Measurements from ENCODE around the gene MYCN. TPM values are rescaled to one million over a fixed set of nuclear protein-coding genes. Genes with fewer than 3 reads are reported as not detected.
"Not testable (repeated sequence)": the region's sequence is repeated elsewhere in the genome, so short reads cannot be mapped to it uniquely, and the experiment has no call there.

Gene MYCN
- total RNA-seq, 2 donors from 2014 or later = 0.76 to 2.3 TPM

GRCh38 chr2:15927551-15928218, 12.7 kb upstream of the MYCN start:
- ATAC-seq (no peak), DNase-seq (no peak)
- intact Hi-C loops (cut with DNase I, micrococcal nuclease) = no loop called here

GRCh38 chr2:15929008-15929407, 11.3 kb upstream of the MYCN start:
- DNase-seq; ATAC-seq; intact Hi-C loops (cut with DNase I, micrococcal nuclease): not testable (repeated sequence)

GRCh38 chr2:15929861-15930260, 10.5 kb upstream of the MYCN start:
- ATAC-seq (no peak), DNase-seq (no peak)
- intact Hi-C loops (cut with DNase I, micrococcal nuclease) = loop anchor here in 1 of 2 donors (10.0 kb wide), 1 partner anchor 585 kb away; no protein-coding TSS in a partner anchor

GRCh38 chr2:15930589-15931318, 9.6 kb upstream of the MYCN start:
- intact Hi-C loops (cut with DNase I, micrococcal nuclease) = loop anchor here in 1 of 2 donors (10.0 kb wide), 1 partner anchor 584 kb away; no protein-coding TSS in a partner anchor
- ATAC-seq = no peak

GRCh38 chr2:15931319-15931890, 8.9 kb upstream of the MYCN start:
- DNase-seq (no peak), ATAC-seq (no peak)
- intact Hi-C loops (cut with DNase I, micrococcal nuclease) = loop anchor here in 1 of 2 donors (10.0 kb wide), 1 partner anchor 583 kb away; no protein-coding TSS in a partner anchor

More at GRCh38 chr2:15930589-15931318, 9.6 kb upstream of the MYCN start:
- DNase-seq = no peak

GRCh38 chr2:15931950-15932349, 8.4 kb upstream of the MYCN start:
- intact Hi-C loops (cut with DNase I, micrococcal nuclease) = loop anchor here in 1 of 2 donors (10.0 kb wide), 1 partner anchor 583 kb away; no protein-coding TSS in a partner anchor
- no peak for ATAC-seq
- DNase-seq = no peak

GRCh38 chr2:15932394-15933183, 7.8 kb upstream of the MYCN start:
- intact Hi-C loops (cut with DNase I, micrococcal nuclease) = loop anchor here in 1 of 2 donors (10.0 kb wide), 1 partner anchor 582 kb away; no protein-coding TSS in a partner anchor
- no peak for DNase-seq
- ATAC-seq = no peak

- ATAC-seq = no peak
- no peak for DNase-seq
- intact Hi-C loops (cut with DNase I, micrococcal nuclease) = loop anchor here in 1 of 2 donors (10.0 kb wide), 1 partner anchor 581 kb away; no protein-coding TSS in a partner anchor
Observed at GRCh38 chr2:15933184-15933845, 7.0 kb upstream of the MYCN start.

GRCh38 chr2:15934291-15934945, 5.9 kb upstream of the MYCN start:
- intact Hi-C loops (cut with DNase I, micrococcal nuclease) = loop anchor here in 1 of 2 donors (10.0 kb wide), 1 partner anchor 580 kb away; no protein-coding TSS in a partner anchor
- ATAC-seq (no peak), DNase-seq (no peak)

GRCh38 chr2:15935189-15935588, 5.2 kb upstream of the MYCN start:
- intact Hi-C loops (cut with DNase I, micrococcal nuclease) = loop anchor here in 1 of 2 donors (5.0 to 10.0 kb wide), 2 partner anchors 347 to 580 kb away; no protein-coding TSS in a partner anchor
- DNase-seq (no peak), ATAC-seq (no peak)

- intact Hi-C loops (cut with DNase I, micrococcal nuclease) = loop anchor here in 1 of 2 donors (5.0 to 10.0 kb wide), 2 partner anchors 347 to 579 kb away; no protein-coding TSS in a partner anchor
- ATAC-seq (no peak), DNase-seq (no peak)
Observed at GRCh38 chr2:15935675-15936074, 4.7 kb upstream of the MYCN start.

- DNase-seq = no peak
- no peak for ATAC-seq
- intact Hi-C loops (cut with DNase I, micrococcal nuclease) = loop anchor here in 1 of 2 donors (5.0 to 10.0 kb wide), 2 partner anchors 346 to 578 kb away; no protein-coding TSS in a partner anchor
Observed at GRCh38 chr2:15936277-15937104, 3.9 kb upstream of the MYCN start.

- DNase-seq (no peak), ATAC-seq (no peak)
- intact Hi-C loops (cut with DNase I, micrococcal nuclease) = loop anchor here in 1 of 2 donors (5.0 to 10.0 kb wide), 2 partner anchors 345 to 578 kb away; no protein-coding TSS in a partner anchor
Observed at GRCh38 chr2:15937105-15937881, 3.1 kb upstream of the MYCN start.

- intact Hi-C loops (cut with DNase I, micrococcal nuclease) = loop anchor here in 1 of 2 donors (5.0 to 10.0 kb wide), 2 partner anchors 344 to 577 kb away; no protein-coding TSS in a partner anchor
- DNase-seq (no peak), ATAC-seq (no peak)
Observed at GRCh38 chr2:15937882-15938802, 2.2 kb upstream of the MYCN start.

Measured in left colon (tissue), 2 donors.